Measurements from ENCODE around the gene SLC25A34.

SLC25A34 gene

DNA sequence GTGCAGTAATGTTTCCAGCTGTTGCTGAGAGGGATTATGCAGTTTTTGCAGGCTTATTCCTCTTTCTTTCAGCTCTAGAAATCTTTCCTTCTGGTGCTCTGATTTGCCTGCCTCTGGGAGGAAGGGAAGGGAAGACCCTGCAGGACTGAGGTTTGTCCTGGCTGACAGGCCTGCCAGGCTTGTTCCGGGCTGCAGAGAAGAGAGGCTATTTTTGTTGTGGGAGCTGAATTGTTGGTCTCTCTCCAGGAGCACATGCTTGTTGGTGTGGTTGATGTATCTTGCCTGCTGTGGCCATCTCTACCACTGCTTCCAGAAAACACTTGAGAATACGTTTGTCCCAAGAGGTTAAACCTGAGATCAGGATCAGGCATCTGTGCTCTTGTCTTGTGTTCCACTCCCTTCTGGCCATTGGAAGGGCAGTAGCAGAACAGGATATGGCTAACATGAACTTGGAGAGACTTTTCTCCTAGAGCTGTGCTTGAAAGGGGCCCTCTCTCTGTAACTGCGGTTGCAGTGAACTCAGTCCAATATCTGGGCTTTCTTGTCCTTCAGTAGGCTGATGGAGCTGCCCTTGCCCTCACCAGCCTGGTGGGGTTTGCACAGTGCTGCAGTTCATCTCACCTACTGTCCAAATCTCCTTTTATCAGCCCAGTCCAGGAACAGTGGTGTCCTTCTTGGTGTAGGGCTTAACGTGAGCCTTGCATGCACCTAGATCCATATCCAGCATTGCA is 21.5 kb upstream of the SLC25A34 start:
- DNase-seq (ENCODE audit: low read depth) = no peak

- DNase-seq (ENCODE audit: low read depth) = no peak
Measured at GRCh38 chr1:15717418-15718125, 18.5 kb upstream of the SLC25A34 start.

DNA sequence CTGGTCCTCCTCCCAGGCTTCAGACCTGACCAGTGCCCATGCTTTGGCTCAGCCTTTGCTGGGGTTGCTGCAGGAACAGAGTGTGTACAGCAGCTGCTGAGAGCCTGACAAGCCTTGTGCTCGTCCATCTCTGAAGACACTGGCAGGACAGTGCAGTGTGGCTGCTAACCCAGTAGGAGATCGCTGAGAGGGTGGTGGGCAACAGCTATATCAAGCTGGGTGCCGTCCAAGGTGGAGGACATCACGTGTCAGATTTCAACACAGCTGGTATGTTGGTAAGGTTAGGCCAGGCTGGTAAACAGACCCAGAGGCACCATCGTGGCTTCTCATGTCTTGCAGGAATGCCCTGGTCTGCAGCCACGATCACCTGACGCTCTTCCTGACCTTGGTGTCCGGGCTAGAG is 17.9 kb upstream of the SLC25A34 start:
- DNase-seq (ENCODE audit: low read depth) = no peak

- DNase-seq (ENCODE audit: low read depth) = no peak
Measured at GRCh38 chr1:15719381-15720120, 16.5 kb upstream of the SLC25A34 start.

DNA sequence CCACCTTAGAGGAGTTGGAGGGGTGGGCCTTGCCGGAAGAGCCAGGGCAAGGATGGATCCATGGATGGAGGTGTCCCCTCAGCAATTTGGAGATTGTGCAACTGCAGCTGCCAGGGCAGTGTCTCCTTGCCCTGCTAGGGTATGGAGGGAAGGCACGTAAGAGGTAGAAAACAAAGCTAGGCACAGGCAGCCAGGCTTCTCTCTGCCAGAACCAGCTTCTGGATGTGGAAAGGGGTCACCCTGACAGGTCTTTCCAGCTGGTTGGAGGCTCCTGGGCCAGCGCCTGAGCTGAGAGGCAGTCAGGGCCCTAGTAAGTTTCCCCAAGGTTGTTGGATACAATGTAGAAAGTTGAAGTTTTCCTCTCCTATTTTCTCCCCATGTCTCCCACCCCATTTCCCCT is 15.2 kb upstream of the SLC25A34 start:
- DNase-seq (ENCODE audit: low read depth) = no peak

GRCh38 chr1:15722411-15722810 is 13.6 kb upstream of the SLC25A34 start:
- no peak for DNase-seq (ENCODE audit: low read depth)

DNA sequence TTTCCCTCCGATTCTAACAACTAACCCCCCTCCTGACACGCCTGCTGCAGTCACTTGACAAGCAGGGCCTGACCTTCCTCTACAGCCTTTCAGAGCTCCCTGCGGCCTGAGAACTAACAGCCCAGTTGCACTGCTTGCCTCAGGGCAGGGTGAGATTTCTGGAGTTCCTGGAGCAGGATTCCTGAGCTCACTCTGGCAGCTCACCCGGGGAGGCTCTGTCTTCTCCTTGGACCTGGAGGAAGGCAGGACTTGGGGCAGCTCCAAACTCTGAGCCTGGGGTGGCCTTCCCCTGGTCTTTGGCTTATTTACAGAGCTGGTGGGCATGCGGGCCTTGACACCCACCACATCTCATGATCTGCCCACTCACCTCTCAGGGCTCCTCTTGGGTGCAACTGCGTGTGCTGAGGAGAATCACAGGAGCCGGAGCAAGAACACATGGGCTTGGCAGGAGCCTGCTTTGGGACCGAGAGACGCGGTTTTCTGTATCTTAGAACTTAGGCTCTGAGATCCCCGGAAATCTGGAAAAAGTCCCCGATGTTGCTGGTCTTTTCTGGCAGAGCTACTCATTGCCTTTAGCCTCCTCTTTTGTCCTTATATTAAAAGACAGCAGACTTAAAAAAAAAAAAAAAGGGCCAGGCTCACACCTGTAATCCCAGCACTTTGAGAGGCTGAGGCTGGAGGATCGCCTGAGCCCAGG is 13.1 kb upstream of the SLC25A34 start:
- DNase-seq (ENCODE audit: low read depth) = no peak

DNA sequence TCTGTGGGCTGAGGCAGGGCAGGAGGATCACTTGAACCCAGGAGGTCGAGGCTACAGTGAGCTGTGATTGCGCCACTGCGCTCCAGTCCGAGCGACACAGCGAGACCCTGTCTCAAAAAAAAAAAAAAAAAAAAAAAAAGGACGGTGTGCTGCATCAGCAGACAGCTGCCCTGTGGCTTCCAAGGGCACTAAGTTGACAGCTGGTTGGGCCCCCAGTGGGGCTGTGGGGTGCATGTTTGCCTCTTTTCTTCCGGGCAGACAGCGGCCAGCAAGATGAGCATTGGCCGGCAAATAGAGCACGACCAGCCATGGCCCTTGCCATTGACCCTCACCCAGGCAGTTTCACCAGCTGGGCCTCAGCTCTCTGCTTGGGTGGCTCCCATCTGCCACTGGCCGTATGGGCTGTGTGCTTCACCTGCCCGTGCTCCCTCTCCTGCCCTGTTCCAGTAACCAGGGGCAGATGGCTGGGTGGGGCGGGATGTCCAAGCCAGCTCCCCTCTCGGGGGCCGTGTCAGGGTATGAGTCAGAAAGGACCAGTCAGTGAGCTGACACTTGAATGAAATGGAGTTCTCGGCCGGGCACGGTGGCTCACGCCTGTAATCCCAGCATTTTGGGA is 12.3 kb upstream of the SLC25A34 start:
- DNase-seq (ENCODE audit: low read depth) = no peak

DNA sequence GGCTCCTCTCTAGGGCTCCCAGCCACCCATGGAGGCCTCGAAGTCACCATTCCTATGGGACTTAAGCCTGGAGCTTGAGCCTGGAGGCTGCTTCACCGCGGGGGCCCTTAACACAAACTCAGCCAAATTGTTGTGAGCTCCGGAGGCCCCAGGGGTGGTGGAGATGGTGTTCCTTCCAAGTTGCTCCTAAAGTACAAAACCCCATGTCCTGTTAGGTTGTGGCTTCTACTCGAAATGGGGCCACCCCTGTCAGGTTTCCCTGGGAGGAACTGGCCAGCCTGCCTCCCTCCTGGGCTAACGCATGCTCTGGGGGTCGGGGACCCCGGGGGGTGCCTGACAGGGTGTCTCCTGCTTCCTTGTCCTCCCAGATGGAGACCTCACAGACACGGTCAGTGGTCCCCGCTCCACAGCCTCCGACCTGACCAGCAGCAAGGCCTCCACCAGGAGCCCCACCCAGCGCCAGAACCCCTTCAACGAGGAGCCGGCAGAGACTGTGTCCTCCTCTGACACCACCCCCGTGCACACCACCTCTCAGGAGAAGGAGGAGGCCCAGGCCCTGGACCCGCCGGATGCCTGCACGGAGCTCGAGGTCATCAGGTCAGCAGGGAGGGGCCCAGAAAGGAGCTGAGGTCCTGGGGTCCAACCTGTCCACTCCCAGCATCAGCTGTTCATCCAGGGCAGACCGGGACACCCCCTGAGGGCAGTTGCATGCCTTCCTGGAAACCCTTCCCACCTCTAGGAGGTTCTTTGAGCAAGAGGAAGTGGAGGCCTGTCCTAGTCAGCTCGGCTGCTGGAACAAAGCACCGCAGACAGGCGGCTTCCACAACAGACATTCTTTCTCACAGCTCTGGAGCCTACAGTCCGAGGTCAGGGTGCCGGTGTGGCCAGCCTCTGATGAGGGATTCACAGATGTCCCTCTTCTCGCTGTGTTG is 10.8 kb upstream of the SLC25A34 start:
- no peak for DNase-seq (ENCODE audit: low read depth)

DNA sequence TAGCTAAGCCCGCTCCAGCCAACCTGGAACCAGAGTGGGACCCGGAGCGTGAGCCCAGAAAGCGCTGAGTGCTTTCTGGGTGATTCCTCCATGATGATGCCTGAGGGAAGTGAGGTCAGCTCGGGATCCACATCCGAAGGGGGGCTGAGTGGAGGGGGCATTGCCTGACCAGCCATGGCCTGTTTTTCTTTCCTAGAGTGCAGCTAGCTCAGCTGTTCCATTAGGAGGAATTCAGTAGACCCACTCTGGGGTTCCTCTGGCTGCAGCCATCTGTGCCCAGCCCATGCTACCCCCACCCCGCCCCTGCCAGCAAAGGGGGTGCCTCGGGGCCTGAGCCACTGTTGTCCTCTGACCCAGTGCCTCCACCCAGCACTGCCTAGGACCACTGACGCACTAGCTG is 9.6 kb upstream of the SLC25A34 start:
- no peak for DNase-seq (ENCODE audit: low read depth)

GRCh38 chr1:15727021-15727420 is 9.0 kb upstream of the SLC25A34 start:
- no peak for DNase-seq (ENCODE audit: low read depth)

GRCh38 chr1:15727424-15727823 is 8.6 kb upstream of the SLC25A34 start:
- no peak for DNase-seq (ENCODE audit: low read depth)

DNA sequence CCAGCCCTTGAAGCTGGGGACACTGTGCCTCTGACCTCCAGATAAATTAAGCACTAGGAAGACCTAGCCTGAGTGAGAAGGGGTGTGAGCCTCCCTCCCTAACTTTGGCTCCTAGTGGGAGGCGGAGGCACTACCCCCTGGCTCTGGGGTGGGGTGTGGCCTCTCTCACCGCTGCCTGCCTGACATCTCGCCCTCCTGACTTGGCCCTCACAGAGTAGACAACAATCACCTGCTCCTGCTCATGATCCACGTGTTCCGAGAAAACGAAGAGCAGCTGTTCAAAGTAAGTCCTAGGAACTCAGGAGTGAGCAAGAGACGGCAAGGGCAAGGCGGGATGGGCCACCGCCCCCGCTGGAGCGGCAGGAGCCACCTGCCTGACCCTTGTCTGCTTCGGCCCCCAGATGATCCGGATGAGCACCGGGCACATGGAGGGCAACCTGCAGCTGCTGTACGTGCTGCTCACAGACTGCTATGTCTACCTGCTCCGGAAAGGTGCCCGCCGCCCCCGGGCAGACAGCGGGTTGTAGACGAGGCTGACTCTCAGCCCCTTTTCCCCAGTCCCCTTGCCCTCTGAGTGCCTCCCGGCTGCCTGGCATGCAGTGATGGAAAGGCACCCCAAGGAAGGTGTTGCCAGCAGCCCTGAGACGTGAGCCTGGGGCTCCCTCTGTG is 8.1 kb upstream of the SLC25A34 start:
- no peak for DNase-seq (ENCODE audit: low read depth)

- DNase-seq (ENCODE audit: low read depth) = no peak
Measured at GRCh38 chr1:15728937-15729657, 7.0 kb upstream of the SLC25A34 start.

DNA sequence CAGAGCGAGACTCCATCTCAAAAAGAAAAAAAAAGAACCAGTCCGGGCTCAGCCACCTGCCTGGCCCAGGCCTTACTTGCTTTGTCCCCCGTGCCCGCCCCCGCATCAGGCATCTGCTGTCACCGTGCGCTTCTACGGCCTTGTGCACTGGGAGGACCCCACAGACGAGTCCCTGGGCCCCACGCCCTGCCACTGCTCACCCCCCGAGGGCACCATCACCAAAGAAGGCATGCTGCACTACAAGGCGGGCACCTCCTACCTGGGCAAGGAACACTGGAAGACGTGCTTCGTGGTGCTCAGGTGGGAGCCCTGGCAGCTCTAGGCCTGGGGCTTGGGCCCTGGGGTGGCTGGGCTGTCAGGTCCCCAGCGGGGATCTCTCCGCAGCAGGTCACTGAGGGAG is 5.6 kb upstream of the SLC25A34 start:
- DNase-seq (ENCODE audit: low read depth) = no peak

DNA sequence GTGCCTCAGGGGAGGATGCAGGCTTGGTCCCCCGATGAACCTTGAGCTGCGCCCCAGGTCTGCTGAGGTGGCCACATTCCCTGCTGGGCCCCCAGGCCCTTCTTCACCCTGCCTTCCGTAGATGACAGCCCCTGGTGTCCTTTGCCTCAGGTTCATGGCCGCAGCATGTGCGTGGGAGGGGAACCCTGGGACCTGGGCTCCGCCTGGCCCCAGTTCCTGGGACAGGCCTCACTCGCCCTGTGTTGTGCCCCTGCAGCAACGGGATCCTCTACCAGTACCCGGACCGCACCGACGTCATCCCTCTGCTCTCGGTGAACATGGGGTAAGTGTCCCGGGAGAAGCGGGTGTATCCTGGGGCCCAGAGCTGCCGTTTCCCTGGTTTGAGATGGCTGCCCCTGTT is 5.1 kb upstream of the SLC25A34 start:
- DNase-seq (ENCODE audit: low read depth) = no peak

GRCh38 chr1:15731735-15732685 is 4.0 kb upstream of the SLC25A34 start:
- DNase-seq (ENCODE audit: low read depth) = no peak

DNA sequence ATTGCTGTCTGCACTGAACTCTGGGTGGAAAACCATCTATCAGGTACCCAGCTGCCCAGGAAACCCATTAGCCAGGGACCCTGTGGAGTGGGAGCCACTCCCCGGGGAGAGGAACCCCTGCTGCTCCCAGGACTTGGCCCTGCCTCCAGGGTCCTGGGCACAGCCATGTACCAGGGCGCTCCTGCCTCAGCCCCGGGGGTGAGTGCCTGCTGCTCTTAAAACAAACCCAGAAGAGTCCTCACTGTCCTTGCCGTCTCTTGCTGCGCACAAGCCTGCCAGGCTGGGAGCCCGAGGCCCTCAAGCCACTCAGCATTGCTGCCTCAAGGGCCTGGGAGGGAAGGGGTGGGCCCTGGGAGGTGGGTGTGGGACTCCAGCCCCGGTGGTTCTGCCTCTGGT is 3.4 kb upstream of the SLC25A34 start:
- no peak for DNase-seq (ENCODE audit: low read depth)

All from ELR (cell line).